Neural crest cell (in vitro differentiated cells): ENCODE results near the gene CASZ1. TPM values are rescaled to one million over a fixed set of nuclear protein-coding genes. Genes with fewer than 3 reads are reported as not detected.

ENCODE experiments used
- DNase-seq: peaks from one replicate; pipeline ENCODE4 v3.0.0; 2021; ENCODE audit warnings: low read depth, mixed read lengths, low spot score
- H3K27ac Mint-ChIP-seq: one replicate; pipeline ENCODE4 v1.8.0; 2021; ENCODE audit warnings: mild to moderate bottlenecking, mixed read lengths; ENCODE audit not compliant: unreplicated experiment
- H3K27me3 Mint-ChIP-seq: 2 replicates; pipeline ENCODE4 v1.8.0; 2021; ENCODE audit warnings: low read depth, mild to moderate bottlenecking, mixed read lengths
- H3K36me3 Mint-ChIP-seq: 2 replicates; pipeline ENCODE4 v1.8.0; 2021; ENCODE audit warnings: low read depth, mild to moderate bottlenecking, mixed read lengths
- H3K4me1 Mint-ChIP-seq: 2 replicates; pipeline ENCODE4 v1.8.0; 2021; ENCODE audit warnings: mixed read lengths
- H3K4me3 Mint-ChIP-seq: one replicate; pipeline ENCODE4 v1.8.0; 2021; ENCODE audit warnings: mild to moderate bottlenecking, mixed read lengths
- H3K9me3 Mint-ChIP-seq: 2 replicates; pipeline ENCODE4 v1.8.0; 2021; ENCODE audit warnings: mixed read lengths
- total RNA-seq: library from RNA; stranded (reverse); gene quantifications from 2 replicates; pipeline ENCODE4 v1.2.1, GENCODE V29; 2021
- TF ChIP-seq, protein P1 (sequence below): fragments of 200-600 bp; sonication (generic); conservative IDR thresholded peaks from 2 replicates; pipeline ENCODE4 v1.5.0; 2021; ENCODE audit warnings: antibody characterized with exemption, mild to moderate bottlenecking

CASZ1 gene
- total RNA-seq, 1 donor from 2014 or later: 2.6 TPM

DNA sequence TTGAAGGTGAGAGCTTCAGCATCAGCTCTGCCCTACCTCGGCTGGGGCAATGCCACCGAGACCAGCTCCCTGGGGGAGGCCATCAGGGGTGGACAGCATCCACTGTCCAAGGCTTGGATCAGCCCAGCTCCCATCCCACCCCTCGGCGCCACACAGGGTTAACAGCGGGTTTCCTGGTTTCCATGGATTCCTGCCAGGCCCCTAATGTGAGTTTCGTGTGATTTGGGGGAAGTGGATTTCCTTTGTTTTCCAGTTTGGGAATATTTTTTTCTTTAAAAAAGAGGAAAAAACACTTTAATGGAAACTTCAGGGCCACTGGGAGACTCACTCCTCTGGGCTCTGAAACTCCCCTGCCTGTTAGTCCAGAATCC lies 34.3 kb downstream of the CASZ1 start:
- no peaks in the 10 kb centered on the region for H3K36me3 Mint-ChIP-seq
- H3K9me3 Mint-ChIP-seq: no peaks in the 10 kb centered on the region
- DNase-seq: no peak
- H3K27me3 Mint-ChIP-seq: peaks cover 28% of the 10 kb centered on the region
- TF ChIP-seq, protein P1, sequence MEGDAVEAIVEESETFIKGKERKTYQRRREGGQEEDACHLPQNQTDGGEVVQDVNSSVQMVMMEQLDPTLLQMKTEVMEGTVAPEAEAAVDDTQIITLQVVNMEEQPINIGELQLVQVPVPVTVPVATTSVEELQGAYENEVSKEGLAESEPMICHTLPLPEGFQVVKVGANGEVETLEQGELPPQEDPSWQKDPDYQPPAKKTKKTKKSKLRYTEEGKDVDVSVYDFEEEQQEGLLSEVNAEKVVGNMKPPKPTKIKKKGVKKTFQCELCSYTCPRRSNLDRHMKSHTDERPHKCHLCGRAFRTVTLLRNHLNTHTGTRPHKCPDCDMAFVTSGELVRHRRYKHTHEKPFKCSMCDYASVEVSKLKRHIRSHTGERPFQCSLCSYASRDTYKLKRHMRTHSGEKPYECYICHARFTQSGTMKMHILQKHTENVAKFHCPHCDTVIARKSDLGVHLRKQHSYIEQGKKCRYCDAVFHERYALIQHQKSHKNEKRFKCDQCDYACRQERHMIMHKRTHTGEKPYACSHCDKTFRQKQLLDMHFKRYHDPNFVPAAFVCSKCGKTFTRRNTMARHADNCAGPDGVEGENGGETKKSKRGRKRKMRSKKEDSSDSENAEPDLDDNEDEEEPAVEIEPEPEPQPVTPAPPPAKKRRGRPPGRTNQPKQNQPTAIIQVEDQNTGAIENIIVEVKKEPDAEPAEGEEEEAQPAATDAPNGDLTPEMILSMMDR: no peak
- no peak overlapping the region for H3K4me3 Mint-ChIP-seq
- no peak overlapping the region for H3K27ac Mint-ChIP-seq
- peaks cover 5% of the 10 kb centered on the region for H3K4me1 Mint-ChIP-seq

- H3K27me3 Mint-ChIP-seq: peaks cover 33% of the 10 kb centered on the region
- no peak for DNase-seq
- H3K4me3 Mint-ChIP-seq: no peak overlapping the region
- no peaks in the 10 kb centered on the region for H3K36me3 Mint-ChIP-seq
- no peak overlapping the region for H3K27ac Mint-ChIP-seq
- no peaks in the 10 kb centered on the region for H3K9me3 Mint-ChIP-seq
- H3K4me1 Mint-ChIP-seq: peaks cover 5% of the 10 kb centered on the region
- TF ChIP-seq, protein P1: no peak
Observed at GRCh38 chr1:10761503-10762152, 34.8 kb downstream of the CASZ1 start.

- peaks cover 32% of the 10 kb centered on the region for H3K27me3 Mint-ChIP-seq
- no peak overlapping the region for H3K27ac Mint-ChIP-seq
- no peaks in the 10 kb centered on the region for H3K36me3 Mint-ChIP-seq
- H3K9me3 Mint-ChIP-seq: no peaks in the 10 kb centered on the region
- TF ChIP-seq, protein P1: no peak
- H3K4me3 Mint-ChIP-seq: no peak overlapping the region
- no peak for DNase-seq
- H3K4me1 Mint-ChIP-seq: peaks cover 5% of the 10 kb centered on the region
Observed at GRCh38 chr1:10760566-10761502, 35.6 kb downstream of the CASZ1 start.

GRCh38 chr1:10759413-10760200 lies 36.8 kb downstream of the CASZ1 start:
- TF ChIP-seq, protein P1: no peak
- no peak for DNase-seq
- no peak overlapping the region for H3K27ac Mint-ChIP-seq
- no peaks in the 10 kb centered on the region for H3K9me3 Mint-ChIP-seq
- H3K27me3 Mint-ChIP-seq: peaks cover 31% of the 10 kb centered on the region
- H3K36me3 Mint-ChIP-seq: no peaks in the 10 kb centered on the region
- no peak overlapping the region for H3K4me3 Mint-ChIP-seq
- peaks cover 5% of the 10 kb centered on the region for H3K4me1 Mint-ChIP-seq

GRCh38 chr1:10756842-10757241 lies 39.6 kb downstream of the CASZ1 start:
- H3K27ac Mint-ChIP-seq: no peak overlapping the region

More at GRCh38 chr1:10756842-10757241, 39.6 kb downstream of the CASZ1 start:
- Mint-ChIP-seq H3K4me3 (no peak overlapping the region), H3K9me3 (no peaks in the 10 kb centered on the region), H3K27me3 (peaks cover 39% of the 10 kb centered on the region), H3K36me3 (no peaks in the 10 kb centered on the region), H3K4me1 (peaks cover 5% of the 10 kb centered on the region)
- no peak for DNase-seq
- TF ChIP-seq, protein P1: no peak
